ENCODE data around the gene RETREG3. TPM values are rescaled to one million over a fixed set of nuclear protein-coding genes. Genes with fewer than 3 reads are reported as not detected.

Gene RETREG3
- total and polyA plus RNA-seq, 9 of the 15 experiments (the other 6 are each of a cell fraction or from before 2014, with no cell fraction given), result 4.1 to 39.0 (median 16.9) TPM

DNA sequence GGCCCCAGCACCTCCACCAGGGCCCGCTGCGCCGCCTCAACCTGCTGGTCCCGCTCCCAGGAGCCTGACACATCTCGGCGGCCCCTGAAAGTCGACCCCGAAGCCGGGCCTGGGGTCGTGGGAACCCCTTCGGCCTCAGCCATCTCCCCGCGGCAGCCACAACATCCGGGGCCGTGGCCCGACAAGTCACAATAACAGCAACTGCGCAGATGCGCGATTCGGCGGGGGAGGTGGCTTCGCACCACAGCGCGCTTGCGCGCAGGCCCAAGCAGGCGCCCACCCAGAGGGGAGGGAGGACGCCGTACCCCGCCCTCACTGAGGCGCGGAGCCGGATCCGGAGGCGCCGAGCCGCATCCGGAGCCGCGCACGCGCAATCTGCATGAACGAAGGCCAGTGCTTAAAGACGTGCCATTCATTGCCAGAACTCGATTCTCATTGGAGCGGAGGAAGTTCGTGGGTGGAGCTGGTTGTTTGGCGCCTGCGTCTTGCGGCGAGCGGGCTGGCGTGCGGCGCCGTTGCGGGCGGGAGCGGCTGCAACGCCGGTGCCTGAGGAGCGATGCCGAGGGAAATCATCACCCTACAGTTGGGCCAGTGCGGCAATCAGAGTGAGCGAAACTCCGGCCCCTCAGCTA lies at the start of gene RETREG3, which contains the start of gene TUBG1 (continued):
- TF ChIP-seq, protein P1, sequence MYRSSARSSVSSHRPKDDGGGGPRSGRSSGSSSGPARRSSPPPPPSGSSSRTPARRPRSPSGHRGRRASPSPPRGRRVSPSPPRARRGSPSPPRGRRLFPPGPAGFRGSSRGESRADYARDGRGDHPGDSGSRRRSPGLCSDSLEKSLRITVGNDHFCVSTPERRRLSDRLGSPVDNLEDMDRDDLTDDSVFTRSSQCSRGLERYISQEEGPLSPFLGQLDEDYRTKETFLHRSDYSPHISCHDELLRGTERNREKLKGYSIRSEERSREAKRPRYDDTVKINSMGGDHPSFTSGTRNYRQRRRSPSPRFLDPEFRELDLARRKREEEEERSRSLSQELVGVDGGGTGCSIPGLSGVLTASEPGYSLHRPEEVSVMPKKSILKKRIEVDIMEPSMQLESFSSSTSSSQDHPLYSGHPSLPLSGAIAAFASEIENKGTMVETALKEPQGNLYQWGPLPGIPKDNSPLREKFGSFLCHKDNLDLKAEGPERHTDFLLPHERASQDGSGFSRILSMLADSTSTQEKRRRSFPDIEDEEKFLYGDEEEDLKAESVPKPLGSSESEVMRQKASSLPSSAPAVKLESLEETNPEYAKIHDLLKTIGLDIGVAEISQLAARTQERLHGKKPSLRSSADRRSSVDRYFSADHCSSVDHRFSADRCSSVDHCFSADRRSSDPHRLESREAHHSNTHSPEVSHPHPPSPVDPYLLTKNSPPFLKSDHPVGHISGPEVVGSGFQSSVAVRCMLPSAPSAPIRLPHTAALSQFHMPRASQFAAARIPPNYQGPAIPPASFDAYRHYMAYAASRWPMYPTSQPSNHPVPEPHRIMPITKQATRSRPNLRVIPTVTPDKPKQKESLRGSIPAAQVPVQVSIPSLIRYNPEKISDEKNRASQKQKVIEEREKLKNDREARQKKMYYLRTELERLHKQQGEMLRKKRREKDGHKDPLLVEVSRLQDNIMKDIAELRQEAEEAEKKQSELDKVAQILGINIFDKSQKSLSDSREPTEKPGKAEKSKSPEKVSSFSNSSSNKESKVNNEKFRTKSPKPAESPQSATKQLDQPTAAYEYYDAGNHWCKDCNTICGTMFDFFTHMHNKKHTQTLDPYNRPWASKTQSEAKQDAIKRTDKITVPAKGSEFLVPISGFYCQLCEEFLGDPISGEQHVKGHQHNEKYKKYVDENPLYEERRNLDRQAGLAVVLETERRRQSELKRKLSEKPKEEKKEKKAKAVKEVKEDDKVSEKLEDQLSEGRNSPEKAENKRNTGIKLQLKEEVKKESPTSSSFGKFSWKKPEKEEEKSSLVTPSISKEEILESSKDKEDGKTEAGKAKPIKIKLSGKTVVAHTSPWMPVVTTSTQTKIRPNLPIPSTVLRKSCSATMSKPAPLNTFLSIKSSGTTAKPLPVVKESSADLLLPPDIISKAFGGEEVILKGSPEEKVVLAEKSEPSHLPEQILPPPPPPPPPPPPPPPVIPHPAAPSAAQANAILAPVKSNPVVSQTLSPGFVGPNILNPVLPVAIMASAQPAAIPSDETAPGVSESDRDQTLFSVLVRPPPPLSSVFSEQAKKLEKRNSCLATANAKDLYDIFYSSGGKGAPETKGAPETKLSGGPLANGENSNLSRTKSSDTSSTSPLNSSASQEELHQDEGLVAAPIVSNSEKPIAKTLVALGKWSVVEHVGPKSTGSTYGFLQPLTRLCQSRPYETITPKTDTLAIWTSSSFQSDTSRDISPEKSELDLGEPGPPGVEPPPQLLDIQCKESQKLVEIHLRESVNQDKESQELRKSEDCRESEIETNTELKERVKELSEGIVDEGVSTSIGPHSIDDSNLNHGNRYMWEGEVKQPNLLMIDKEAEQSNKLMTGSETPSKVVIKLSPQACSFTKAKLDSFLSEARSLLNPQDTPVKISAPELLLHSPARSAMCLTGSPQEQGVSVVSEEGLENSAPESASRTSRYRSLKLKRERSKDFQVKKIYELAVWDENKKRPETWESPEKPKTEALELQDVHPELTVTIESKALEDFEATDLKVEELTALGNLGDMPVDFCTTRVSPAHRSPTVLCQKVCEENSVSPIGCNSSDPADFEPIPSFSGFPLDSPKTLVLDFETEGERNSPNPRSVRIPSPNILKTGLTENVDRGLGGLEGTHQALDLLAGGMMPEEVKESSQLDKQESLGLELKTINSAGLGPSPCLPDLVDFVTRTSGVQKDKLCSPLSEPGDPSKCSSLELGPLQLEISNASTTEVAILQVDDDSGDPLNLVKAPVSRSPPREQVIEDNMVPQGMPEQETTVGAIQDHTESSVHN (IDR thresholded peaks at IDR 0.05; ENCODE audit: borderline replicate concordance in 1 of 2, low read depth in 1 of 2), result no peak
- TF ChIP-seq ARHGAP35 (IDR thresholded peaks at IDR 0.05; ENCODE audit: partially characterized antibody) (no peak), NFIX (CRISPR knock-in tag; IDR thresholded peaks at IDR 0.05; ENCODE audit: low read depth) (no peak), RBM22 (IDR thresholded peaks at IDR 0.05; ENCODE audit: low read depth, low read length, poor library complexity, severe bottlenecking) (no peak), ZNF197 (CRISPR knock-in tag; IDR thresholded peaks at IDR 0.05; ENCODE audit: low read depth) (no peak)
